NCI-H1092 treated with DMSO at 0.1 percent for 48 hours (cell line): Measurements from ENCODE around the gene AOPEP.

Source experiments
- DNase-seq: peaks from one replicate; lab custom pipeline; 2025; lab: John Stamatoyannopoulos, UW

The AOPEP gene

DNA sequence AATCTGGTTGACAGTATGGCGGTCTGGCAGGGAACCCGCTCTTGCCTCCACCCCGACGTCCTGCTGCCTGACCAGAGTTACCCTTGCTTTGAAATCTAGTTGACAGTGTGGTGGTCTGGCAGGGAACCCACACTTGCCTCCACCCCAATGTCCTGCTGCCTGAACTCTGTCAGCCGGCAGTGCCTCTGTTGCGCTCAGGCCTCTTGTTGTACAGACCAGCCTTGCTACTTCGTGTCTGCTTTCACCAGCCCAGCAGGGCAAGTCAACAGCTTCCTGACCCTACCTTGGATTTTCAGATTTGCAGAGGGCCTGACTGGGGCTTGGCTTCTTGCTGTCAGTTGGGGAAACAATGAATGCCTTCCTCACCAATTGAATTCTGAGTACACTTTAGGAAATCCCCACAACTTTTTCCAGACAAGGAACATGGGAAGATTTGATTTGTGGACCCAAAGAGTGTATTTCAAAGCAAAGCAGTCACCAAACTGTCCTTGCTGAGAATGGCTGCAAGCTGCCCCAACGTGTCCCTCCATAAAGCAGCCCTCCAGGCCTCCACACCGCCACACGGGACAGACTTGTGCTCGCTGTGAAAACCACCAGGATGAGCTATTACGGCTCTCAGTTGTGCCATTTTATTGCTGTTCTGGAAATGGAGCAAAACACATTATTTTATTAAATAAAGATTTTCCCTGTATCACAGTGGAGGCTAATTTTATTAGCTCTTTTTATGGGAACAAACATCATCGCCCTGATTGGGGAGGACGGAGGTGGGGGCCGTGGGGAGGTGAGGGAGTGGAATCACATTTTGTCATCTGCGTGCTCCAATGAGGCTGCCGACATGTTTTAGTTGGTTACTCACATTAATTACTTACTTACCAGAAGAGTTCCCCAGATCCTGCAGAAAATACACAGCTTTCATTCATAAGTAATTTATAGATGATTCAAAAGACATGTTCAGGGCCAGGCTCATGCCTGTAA lies 189.3 kb downstream of the AOPEP start:
- no peak for DNase-seq

DNA sequence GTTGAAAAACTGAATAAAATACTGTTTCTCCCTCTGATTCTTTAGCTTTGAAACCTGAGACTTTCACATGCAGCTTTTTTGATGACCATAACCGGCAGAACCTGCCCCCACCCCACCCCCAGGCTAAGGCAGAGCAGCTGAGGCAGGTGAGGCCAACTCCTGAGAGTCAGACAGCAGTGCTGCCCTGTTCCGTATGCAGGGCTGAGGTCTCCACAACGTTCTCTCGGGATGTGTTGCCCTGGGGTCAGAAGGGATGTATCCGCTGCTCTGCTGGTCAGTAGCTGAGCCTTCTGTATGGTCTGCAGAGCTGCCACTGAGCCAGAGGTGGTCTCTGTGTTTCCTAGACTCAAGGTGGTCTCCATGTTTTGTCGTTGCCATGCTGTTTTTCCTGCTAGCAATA lies 190.5 kb downstream of the AOPEP start:
- no peak for DNase-seq

DNA sequence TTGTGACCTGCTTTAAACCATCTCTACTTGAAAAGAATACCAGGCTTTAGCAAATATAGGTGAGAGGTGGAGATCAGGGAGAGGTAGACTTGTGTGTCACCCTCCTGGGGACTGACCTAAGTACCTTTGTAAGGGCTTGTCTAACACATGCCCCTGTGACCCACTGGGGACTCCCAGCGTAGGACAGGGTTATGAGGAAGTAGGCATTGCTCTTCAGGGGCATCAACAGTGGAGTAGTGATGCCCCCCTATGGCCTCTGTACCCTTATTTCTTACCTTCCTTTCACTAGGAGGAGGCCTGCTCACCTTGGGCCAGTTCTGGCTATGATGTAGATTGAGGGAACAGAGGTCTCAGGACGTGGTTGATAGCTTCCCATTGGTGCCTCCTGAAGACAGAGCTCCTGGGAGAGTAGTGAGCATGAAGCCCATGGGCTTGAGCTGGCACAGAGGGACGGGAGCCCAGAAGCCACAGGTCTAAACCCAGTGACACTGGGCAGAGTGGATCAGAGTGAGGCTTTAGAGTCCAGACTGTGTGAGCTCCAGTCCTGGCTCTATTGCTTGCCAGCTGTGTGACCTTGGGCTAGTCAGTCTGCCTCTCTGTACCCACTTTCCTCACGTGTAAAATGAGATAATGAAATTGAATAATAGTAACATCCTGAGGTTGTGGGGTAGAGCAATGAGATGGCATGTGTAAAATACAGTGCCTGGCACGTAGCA lies 191.7 kb downstream of the AOPEP start:
- DNase-seq, result no peak

DNA sequence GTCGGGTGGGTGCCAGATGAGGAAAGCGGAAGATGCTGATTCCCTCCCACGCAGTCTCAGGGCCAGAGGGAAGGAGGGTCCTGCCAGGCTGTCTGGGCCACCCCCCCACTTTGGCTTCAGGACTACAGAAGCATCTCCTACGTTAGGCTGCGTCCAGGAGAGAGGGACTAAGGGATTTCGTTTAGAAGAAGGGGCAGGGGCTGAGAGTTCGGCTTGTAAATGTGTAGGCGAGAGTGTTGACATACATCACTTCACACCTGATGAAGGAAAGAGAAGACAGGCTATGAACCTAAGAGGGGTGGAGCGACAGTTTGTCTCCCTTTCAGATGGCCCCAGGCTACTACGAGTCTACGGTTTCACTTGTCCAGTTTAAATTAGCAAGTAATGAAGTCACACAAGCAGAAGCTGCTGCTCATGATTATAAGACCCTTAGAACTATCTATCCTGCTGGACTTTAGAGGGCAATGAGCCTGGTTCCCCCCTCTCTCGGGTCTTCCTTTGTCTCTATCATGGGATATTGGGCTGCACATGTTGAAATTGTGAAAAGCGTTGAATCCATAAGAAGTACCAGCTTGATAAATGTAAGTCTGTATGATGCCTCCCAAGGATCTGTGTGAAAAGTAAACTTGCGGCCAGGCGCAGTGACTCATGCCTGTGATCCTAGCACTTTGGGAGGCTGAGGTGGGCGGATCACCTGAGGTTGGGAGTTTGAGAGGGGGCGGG lies 193.0 kb downstream of the AOPEP start:
- no peak for DNase-seq

DNA sequence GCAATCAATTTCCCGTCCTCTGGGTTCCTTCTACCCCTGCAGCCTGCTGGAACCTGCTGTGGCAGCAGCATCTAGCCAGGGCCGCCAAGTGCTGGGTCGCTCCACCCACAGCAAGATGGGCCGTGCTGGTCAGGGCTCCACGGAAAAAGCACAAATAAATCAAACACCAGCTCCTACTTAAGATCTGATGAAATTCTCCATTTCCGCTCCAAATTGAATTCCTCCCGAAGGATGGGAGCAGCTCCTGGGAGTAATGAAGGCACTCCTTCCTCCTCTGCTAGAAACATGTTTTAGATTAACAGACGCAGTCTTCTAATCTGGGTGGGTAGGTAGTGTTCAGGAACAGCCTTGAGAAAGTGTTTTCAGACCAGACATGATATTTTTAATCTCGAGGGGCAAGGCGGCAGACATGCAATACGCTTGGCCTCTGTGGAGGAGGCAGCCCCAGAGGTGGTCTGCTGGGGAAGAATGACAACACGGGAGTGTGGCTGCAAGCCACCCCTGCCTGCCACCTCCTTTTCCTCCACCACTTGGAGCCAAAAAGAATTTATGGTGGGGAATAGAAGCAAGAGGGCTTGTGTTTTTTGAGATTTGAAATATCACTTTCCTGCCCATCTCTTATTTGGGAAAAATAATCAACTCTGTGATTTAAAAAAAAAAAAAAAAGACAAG lies 194.1 kb downstream of the AOPEP start:
- no peak for DNase-seq

DNA sequence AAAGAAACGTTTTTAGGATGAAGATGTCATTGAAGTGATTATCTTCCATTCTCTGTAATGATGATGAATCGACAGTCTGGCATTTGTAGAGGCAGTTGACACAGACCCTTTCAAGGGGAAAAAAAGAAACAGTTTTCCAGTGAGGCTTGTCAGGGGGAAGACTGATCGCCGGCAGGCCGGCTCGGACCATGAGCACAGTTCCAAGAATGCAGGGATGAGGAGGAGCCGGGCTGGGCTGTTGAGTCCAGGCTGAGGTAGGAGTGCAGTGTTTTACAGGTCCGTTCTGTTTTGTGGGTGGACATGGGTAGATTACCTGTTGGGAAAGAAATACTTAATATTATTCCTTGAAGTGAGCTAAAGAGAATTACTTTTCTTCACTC lies 194.6 kb downstream of the AOPEP start:
- no peak for DNase-seq

DNA sequence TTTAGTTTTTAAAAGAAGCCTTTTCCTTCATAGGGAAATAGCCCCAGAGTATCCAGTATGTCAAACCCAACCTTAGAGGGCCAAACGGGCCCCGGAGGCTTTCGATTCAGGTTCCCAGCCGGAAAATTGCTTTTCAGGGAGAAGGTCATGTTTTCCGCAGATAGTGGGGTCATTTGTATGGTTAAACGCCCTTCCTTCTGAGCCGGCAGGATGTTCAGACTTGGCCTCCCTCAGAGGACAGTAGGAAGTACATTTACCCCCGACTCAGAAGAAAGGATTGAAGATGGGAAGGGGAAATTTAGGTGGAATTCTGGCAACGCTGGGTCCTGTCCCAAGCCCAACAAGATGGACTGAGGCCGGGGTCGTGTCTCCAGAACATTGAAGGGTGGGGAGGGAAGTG lies 195.2 kb downstream of the AOPEP start:
- DNase-seq, result no peak

DNA sequence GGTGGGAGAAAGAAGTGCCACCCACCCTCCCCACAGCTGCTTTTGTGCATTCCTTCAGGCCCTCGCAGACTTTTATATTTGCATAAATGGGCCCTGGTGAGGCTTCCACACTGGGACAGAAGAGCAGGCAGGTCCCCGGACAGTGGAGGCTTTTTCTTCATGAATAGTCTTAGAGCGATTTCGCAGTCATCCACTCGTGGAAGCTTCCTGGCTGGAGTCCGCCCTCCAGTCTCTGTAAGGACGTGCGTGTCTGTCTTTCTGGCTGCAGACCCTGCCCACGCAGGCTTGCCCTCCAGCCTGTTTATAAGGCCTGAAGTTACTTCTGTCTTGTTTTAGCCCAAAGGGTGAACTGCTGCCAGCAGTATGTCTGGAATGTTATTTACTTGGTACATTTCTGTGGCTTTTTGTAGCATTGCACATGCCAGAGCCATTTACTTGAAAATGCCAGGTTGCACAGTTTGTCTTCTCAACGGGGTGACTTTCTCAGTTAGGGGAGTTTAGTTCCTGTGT lies 195.7 kb downstream of the AOPEP start:
- DNase-seq, result no peak

DNA sequence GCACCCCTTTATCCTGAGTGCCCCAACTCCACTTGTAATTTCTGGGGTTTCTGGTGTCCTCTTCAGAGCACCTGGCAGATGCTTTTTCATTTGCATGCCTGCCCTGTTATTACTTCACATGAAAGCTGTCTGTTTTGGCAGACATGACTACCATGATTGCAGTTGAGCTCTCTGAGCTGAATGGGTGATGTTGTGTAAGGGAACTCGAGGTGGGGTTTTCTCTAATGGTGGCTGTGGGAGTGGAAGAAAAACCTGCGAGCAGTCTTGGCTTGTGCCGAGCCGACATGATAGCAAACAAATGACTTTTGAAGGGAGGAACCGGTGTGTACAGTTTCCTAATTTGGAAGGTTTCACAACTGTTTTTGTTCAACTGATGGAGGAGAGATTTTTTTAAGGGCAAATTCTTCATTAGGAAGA lies 196.2 kb downstream of the AOPEP start:
- peak; percentile 15 for DNase-seq

DNA sequence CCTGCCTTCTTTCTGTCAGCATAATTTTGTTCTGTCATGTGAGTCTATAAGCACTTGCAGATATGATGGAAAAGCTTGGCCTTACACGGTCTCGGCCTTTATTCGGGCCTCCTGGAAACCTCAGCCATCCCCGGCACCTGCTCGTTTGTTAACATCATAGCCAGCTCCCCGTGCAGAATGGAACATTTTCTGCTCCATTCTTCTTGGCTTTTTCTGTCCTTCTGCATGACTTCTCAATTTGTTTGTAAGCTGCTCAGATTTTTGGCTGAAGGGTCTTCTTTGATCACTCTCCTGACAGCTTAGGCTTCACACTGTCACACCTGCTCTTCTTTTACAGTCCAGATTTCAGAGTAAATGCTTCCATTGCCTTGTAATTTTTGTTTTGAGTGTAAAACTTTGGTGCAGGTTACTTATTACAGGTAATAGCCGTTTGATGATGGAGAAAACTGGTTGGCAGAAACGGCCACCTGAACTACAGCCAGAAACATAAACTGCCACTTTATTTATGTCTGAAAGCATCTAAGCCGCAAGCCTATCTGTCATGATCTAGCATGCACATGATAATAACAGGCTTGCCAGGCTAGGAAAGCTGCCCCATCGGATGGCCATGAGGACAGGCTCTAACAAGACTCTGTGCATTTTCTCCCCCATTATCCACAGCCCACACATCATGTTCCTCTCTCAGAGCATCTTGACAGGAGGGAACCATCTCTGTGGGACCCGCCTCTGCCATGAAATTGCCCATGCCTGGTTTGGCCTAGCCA lies 197.0 kb downstream of the AOPEP start:
- no peak for DNase-seq

DNA sequence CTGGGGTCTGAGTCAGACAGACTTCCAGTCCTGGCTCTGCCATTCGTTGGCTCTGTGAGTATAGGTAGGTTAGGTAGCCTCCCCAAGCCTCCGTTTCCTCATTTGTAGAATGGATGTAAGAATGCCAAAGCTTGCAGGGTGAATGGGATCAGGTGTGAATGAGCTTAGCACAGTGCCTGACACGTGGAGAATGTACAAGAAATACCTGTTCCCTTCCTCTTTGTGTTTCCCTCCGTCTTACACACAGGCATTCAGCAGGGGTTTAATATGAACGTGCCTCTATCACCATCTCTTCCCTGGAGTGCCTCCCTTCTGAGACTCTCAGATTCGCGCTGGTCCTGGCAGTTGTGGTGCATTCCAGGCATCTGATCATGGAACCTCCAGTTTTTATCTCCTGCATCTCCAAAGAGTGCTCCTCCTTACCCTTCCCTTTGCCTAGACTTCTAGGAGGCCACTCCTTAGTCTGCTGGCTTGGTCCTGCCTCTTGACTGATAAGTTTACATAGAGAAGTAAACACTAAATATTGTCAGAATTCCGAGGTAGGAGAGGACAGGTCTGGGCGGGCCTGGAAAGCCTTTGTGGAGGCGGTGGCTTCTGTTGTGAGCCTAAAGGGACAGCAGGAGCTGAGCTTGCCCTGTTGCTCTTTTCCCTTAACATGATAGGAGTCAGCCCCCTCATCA lies 199.4 kb downstream of the AOPEP start:
- no peak for DNase-seq

DNA sequence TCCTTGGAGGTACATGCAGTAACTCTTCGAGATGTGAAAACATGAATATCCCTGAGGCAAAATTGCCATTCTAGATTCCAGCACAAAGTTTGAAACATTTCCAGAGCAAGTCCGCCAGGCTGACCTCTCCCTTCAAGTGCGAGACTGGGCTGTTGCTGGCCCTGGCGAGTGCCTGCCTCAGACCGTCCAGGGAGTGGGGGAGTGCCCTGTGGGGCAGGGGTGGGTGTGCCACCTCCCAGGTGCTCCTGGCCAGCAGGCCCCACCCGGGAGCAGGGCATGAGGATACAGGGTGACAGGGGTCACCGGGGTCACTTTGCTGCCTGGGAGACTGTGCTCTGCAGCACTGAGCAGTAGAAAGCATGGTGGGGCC lies 199.9 kb downstream of the AOPEP start:
- no peak for DNase-seq

DNA sequence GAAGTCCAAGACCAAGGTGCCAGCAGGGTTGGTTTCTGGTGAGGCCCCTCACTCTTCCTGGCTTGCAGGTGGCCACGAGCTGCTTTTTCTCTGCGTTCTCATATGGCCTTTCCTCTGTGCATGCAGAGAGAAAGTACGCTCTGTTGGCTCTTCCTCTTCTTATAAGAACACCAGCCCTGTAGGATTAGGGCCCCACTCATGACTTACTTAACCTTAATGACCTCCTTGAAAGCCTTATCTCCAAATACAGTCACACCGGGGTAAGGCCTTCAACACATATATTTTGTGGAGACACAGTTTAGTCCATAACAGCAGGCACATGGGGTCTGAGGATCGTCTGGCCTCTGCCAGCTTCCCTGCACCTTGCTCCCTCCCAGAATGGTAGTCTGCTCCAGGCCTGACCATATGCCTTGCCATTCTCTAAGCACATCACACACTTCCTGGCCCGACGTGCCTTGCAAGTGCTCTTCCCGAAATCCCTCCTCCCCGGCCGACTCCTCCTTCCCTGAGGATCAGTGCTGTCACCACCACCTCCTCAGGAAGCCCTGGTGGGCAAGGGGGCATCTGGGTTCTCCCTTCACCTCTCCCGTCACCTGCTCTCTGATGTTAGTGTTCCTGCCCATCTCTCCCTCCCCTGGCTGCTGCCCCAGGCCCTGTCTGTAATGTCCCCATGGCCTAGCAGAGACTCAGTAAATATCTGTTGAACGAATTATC lies 200.7 kb downstream of the AOPEP start:
- no peak for DNase-seq

DNA sequence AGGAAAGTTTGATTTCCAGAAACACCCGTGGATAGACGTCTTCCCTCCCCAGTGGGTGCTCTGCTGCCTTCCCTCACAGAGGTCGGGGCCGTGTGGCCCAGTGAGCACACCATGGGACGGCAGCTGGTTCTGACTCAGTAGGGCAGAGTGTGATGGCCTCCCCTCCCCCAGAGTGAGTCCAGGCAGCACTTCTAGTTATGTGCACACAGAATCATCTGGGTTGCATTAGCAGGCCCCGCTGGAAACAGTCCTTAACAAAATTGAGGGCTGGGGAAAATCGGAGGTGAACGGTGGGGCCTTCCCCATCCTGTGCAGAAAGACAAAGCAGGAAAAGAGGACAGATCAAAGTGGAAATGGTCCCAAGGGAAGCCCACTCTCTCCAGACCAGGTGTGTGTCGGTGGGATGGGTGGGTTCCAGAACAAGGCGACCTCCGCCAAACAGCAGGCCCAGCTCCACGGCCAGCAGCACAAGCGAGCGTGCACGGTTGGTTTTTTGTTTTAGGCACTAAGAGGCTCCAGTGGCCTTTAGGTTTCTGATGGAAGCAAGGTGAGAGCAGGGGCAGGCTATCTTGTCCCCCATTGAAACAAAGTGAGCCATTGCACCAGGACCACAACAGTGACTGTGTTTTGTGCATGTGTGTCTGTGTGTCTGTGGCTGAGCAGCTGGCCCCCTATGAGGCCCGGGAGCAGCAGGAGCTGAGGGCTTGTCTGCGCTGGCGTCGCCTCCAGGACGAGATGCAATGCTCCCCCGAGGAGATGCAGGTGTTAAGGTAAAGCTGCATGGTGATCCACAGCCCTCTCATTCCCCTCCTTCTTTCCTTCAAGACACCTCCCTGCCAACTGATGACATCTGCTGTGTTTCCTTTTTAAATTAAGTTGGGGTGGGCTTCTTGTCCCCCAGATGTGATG lies 201.5 kb downstream of the AOPEP start:
- DNase-seq, result no peak

DNA sequence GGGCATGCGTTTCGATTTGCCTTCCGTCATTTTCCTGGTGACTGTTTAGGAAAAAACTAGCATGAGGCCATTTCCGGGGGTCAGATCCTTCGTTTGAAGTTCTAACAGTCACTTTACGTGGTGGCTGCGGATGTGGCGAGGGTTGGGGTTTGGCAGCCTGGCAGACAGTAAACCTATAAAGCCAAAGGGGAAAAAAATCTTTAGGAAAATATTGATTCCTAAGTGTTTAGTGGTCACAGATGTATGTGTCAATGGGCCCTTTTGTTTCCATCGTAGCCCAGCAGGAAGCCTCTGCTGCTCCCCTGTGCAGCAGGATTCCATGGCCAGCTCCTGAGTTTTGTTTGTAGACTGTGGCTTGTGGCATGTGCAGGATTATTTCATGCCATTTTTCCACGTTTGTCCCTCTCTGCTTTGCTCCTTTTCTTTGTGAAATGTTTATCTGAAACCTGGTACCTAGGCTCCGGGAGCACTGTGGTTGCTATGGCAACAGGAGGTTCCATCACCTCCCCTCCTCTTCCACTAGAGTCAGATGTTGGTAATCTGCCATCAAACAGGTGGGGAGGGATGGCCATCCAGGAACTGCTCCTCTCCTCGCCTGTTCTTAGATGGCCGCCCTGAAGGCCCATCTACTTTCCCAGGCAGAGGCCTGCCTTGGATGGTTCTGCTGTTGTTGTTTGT lies 202.3 kb downstream of the AOPEP start:
- DNase-seq, result peak; percentile 7

DNA sequence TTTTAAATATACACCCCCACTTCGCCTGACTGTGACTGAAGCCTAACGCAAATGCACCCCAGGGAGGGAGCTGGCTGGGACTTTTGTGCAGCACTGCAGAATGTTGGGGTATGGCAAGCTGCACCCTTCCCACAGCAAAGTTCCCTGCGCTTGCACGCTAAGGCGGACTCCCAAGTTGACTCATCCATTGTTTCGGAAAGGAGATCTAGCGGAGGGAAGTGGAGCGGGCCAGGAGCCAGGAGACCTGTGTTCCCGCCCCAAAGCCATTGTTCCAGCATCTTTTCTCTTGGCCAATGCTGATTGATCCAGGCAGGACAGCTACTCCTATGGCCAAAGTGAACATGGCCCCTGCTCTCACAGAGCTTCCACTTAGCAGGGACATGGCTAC lies 202.9 kb downstream of the AOPEP start:
- DNase-seq, result no peak

DNA sequence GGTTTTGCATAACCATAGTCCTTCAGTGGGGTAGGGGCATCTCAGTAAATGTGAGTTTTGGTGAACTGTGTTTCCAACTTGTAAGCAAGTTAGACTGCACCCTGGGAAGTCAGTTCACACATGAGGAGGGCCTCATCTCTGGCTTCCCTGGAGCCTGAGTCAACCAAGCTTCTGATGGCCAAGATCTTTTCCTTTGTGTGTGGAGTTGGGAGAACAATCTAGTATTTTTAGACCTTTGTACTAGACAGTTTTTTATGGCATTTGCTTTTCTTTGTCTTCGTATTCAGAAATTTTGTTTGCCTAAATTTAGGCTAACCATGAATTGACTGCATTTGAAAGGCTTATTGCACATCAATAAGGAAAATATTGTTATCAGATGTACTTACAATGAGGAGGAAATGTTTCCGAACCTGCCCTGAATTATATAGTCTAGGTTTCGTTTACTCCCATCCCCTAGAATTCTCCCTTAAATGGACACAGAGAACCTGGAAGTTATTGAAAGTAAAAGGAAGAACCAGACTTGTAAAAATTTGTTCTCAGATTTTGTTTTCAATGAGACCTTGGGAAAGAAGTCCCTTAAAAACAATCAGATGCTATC lies 204.6 kb downstream of the AOPEP start:
- no peak for DNase-seq

DNA sequence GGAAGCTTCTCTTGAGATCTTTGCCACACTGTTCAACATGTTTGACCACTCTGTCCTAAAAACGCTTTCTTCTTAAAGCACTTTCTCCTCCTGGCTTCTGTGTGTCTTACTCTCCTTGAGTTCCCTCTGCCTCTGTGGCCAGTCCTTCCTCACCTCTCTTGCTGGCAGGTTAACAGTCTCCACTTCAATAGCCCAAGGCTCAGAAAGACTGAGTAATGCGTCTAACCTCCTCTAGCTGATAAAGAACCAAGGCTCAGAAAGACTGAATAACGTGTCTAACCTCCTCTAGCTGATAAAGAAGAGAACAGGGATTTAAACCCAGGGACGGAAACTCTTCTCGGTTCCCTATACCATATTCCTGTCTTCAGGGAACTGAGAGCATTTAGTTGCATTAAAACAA lies 205.2 kb downstream of the AOPEP start:
- no peak for DNase-seq
